ENCODE data around the gene GPR119. TPM values are rescaled to one million over a fixed set of nuclear protein-coding genes. Genes with fewer than 3 reads are reported as not detected.

Gene GPR119
- total and polyA plus RNA-seq, 2 of the 8 experiments (the other 6 are each of a cell fraction or from before 2014, with no cell fraction given), result 0.11 TPM; not detected in 1

GRCh38 chrX:130339408-130340222 lies 45.9 kb downstream of the GPR119 start, which contains the start of gene SLC25A14:
Gene SLC25A14 (plus strand): TSS chrX:130339919. CDS start chrX:130340279, 360 bp downstream.
- Histone ChIP-seq H3K18ac (ENCODE audit: extremely low read depth, low read length) (no peak within 1 kb of the TSS; the same call in 1 of the 2 replicates), H4K91ac (replicated peaks; ENCODE audit: insufficient read length, low read length) (peak within 1 kb of the TSS; percentile 73), H2BK5ac (ENCODE audit: low read depth, low read length) (peak within 1 kb of the TSS; percentile 88; the same call in 1 of the 2 replicates), H2BK20ac (ENCODE audit: low read length) (no peak within 1 kb of the TSS), H3K4ac (replicated peaks; ENCODE audit: insufficient read length, low read depth, low read length) (no peak within 1 kb of the TSS), H3K9me3 (ENCODE audit: insufficient read depth in 2 of 2, low read depth in 1 of 2, low read length in 1 of 2) (no peaks in the 10 kb centered on the region), H4K8ac (ENCODE audit: extremely low read depth, insufficient read depth, low read length) (peak within 1 kb of the TSS; percentile 80; the same call in 1 of the 2 replicates), H3K27me3 (replicated peaks in 1 of 4; ENCODE audit: control insufficient read depth in 3 of 4, extremely low read depth in 1 of 4, insufficient read depth in 3 of 4, low read length in 3 of 4) (no peaks in the 10 kb centered on the region), H3K36me3 (ENCODE audit: control insufficient read depth in 2 of 4, insufficient read depth in 4 of 4, low read length in 3 of 4) (no peaks in the 10 kb centered on the region), H3K9ac (replicated peaks in 1 of 4; ENCODE audit: extremely low read depth in 1 of 4, low read depth in 3 of 4, low read length in 3 of 4) (peak within 1 kb of the TSS in 3 of 4 experiments; percentile 45 to 62 (median 61); a peak in 5 of 7 replicates), H3K56ac (replicated peaks; ENCODE audit: insufficient read length, low read depth, low read length) (no peak within 1 kb of the TSS), H3K79me1 (ENCODE audit: low read depth, low read length) (no peaks in the 10 kb centered on the region), H2BK12ac (ENCODE audit: low read depth, low read length) (no peak within 1 kb of the TSS), H2AFZ (ENCODE audit: low read length) (peak within 1 kb of the TSS; percentile 59; the same call in 1 of the 2 replicates), H3K14ac (ENCODE audit: insufficient read length) (no peak within 1 kb of the TSS), H2AK5ac (ENCODE audit: low read depth, low read length) (no peak within 1 kb of the TSS), H2BK120ac (replicated peaks; ENCODE audit: low read depth, low read length) (no peak within 1 kb of the TSS), H4K20me1 (replicated peaks in 1 of 2; ENCODE audit: control insufficient read depth in 1 of 2, insufficient read depth in 2 of 2, low read length in 2 of 2) (no peaks in the 10 kb centered on the region), H3K23me2 (ENCODE audit: low read depth, low read length) (no peaks in the 10 kb centered on the region), H4K5ac (ENCODE audit: insufficient read length, low read depth, low read length) (peak within 1 kb of the TSS; percentile 62), H3K79me2 (ENCODE audit: control insufficient read depth in 1 of 2, insufficient read depth in 2 of 2, low read length in 2 of 2) (no peaks in the 10 kb centered on the region), H3K4me1 (replicated peaks in 1 of 4; ENCODE audit: control insufficient read depth in 3 of 4, insufficient read depth in 4 of 4, low read length in 3 of 4) (peaks cover 0 to 2% (median 0%) of the 10 kb centered on the region in 4 experiments; a peak in 1 of 7 replicates), H3K4me2 (ENCODE audit: insufficient read depth in 1 of 2, low read depth in 2 of 2, low read length in 2 of 2) (peak within 1 kb of the TSS; percentile 42 to 69), H3K23ac (ENCODE audit: insufficient read length) (no peak within 1 kb of the TSS), H3K4me3 (ENCODE audit: extremely low read depth in 1 of 4, insufficient read depth in 2 of 4, low read depth in 3 of 4, low read length in 4 of 4) (peak within 1 kb of the TSS; percentile 56 to 76 (median 58)), H2BK15ac (ENCODE audit: low read length) (no peak within 1 kb of the TSS), H3K27ac (ENCODE audit: low read depth, low read length) (peak within 1 kb of the TSS; percentile 70; the same call in 1 of the 2 replicates)
- 0% methylated on average over 19 of the region's 55 CpGs; no CpG with 5 or more reads in 1 of the 2 experiments for WGBS, 2 experiments (ENCODE audit: extremely low coverage in 1 of 2, insufficient coverage in 1 of 2, insufficient read length in 1 of 2, insufficient replicate concordance in 2 of 2, low coverage in 1 of 2, low lambda C conversion rate in 2 of 2, missing lambda C conversion rate in 1 of 2)
- ChIA-PET POLR2A (ENCODE audit: partially characterized antibody) (interaction anchor here (0.6 to 2.1 kb wide), 3 partner anchors 9 to 74 kb away, joined by 3 to 8 read pairs (median 5); partner anchors contain the start of gene ZNF280C), CTCF (ENCODE audit: partially characterized antibody) (interaction anchor here (0.6 kb wide), 1 partner anchor 54 kb away, joined by 3 read pairs; no protein-coding TSS in a partner anchor)
- peak; percentile 38 to 65 for DNase-seq (ENCODE audit: low read depth in 1 of 2, low spot score in 2 of 2)
- FAIRE-seq, result no peak
- TF ChIP-seq BRCA1 (IDR thresholded peaks at IDR 0.05; ENCODE audit: low read depth, low read length) (no peak), RBBP5 (IDR thresholded peaks at IDR 0.05; ENCODE audit: borderline replicate concordance, low read depth, low read length) (no peak), SUZ12 (IDR thresholded peaks at IDR 0.05; ENCODE audit: low read length) (no peak), POU5F1 (IDR thresholded peaks at IDR 0.05; ENCODE audit: low read depth, low read length) (no peak), PHF8 (conservative IDR thresholded peaks at IDR 0.05; ENCODE audit: low read depth, low read length) (peak; percentile 57), ASH2L (IDR thresholded peaks at IDR 0.05; ENCODE audit: low read length) (peak; percentile 46), TEAD4 (IDR thresholded peaks at IDR 0.05; ENCODE audit: low read depth, low read length) (no peak), ATF2 (IDR thresholded peaks at IDR 0.05; ENCODE audit: low read length) (no peak), CREB1 (IDR thresholded peaks at IDR 0.05) (no peak; the same call in 1 of the 2 replicates), TBP (IDR thresholded peaks at IDR 0.05; ENCODE audit: low read depth, low read length) (no peak; the same call in 1 of the 2 replicates)
